KMS-11 (cell line): Measurements from ENCODE around the gene FBXO44.

Experiments
- H2AFZ ChIP-seq: fragments of 200-600 bp; sonication (generic); 2 replicates; pipeline ENCODE4 v1.6.1; 2016; ENCODE audit warnings: antibody characterized with exemption, mixed run types, low read depth
- H3K27ac ChIP-seq: fragments of 200-600 bp; sonication (generic); 2 replicates; pipeline ENCODE4 v1.6.1; 2016; ENCODE audit warnings: mild to moderate bottlenecking, mixed run types
- H3K27me3 ChIP-seq: fragments of 200-600 bp; sonication (generic); 2 replicates; pipeline ENCODE4 v1.6.1; 2017; ENCODE audit warnings: mild to moderate bottlenecking, low read depth, mixed run types, moderate library complexity; ENCODE audit not compliant: insufficient read depth
- H3K36me3 ChIP-seq: fragments of 200-600 bp; sonication (generic); 2 replicates; pipeline ENCODE4 v1.6.1; 2017; ENCODE audit warnings: mild to moderate bottlenecking, mixed run types; ENCODE audit not compliant: insufficient read depth
- H3K4me1 ChIP-seq: fragments of 200-600 bp; sonication (generic); 2 replicates; pipeline ENCODE4 v1.6.1; 2016; ENCODE audit warnings: mild to moderate bottlenecking, low read depth, mixed run types; ENCODE audit not compliant: poor library complexity, severe bottlenecking
- H3K4me2 ChIP-seq: fragments of 200-600 bp; sonication (generic); 2 replicates; pipeline ENCODE4 v1.7.0; 2016; ENCODE audit warnings: mild to moderate bottlenecking, mixed run types
- H3K4me3 ChIP-seq: fragments of 200-600 bp; sonication (generic); IDR thresholded peaks from 2 replicates; pipeline ENCODE4 v1.6.1; 2017; ENCODE audit warnings: low read depth, low read length, mixed read lengths; ENCODE audit not compliant: insufficient read depth
- H3K79me2 ChIP-seq: fragments of 200-600 bp; sonication (generic); 2 replicates; pipeline ENCODE4 v1.6.1; 2016; ENCODE audit warnings: low read depth, mixed run types; ENCODE audit not compliant: insufficient read depth
- H3K9ac ChIP-seq: fragments of 200-600 bp; sonication (generic); 2 replicates; pipeline ENCODE4 v1.6.1; 2016; ENCODE audit warnings: mild to moderate bottlenecking, mixed run types
- H4K20me1 ChIP-seq: fragments of 200-600 bp; sonication (generic); 2 replicates; pipeline ENCODE4 v1.6.1; 2016; ENCODE audit warnings: mild to moderate bottlenecking, mixed run types; ENCODE audit not compliant: insufficient read depth
- CTCF ChIP-seq: fragments of 200-600 bp; sonication (generic); conservative IDR thresholded peaks from 2 replicates; pipeline ENCODE4 v1.6.1; 2017; ENCODE audit warnings: low read depth, mild to moderate bottlenecking, antibody characterized with exemption, low read length, moderate library complexity, mixed read lengths

The FBXO44 gene

DNA sequence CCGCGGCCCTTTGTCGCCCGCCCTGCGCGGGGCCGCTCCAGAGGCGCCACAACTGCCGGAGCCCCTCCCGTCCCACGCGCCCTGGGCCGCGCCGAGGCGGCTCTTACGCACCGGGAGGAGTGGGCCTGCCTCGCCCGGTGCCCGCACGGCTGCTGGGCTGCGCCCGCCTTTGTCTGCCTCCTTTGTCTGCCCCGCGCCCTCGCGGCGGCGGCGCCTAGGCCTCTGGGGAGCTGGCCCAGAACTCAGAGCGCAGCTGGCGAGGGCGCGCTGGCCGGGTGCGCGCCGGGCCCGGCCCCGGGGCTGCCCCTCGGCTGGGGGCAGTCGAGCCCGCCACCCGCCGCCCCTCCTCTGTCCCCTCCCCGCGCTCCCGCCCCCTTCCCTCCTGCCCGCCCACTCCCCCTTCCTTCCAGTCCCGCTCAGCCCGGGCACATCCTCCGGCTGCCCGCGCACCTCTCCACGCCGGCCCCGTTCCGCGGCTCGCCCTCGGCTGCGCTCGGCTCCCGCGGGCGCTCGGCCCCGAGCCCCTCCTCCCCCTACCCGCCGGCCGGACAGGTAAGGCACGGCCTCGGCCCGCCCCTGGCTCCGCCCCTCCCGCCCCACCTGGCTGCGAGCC is 36.7 kb downstream of the FBXO44 start, which contains the start of gene DRAXIN:
Gene DRAXIN, plus strand, starts transcription at position 409 of the 613 bp plus-strand sequence. CDS start 14,549 bp downstream, outside the sequence.
- H3K27ac ChIP-seq: no peak within 1 kb of the TSS
- H3K4me3 ChIP-seq: no peak within 1 kb of the TSS
- no peaks in the 10 kb centered on the region for H3K4me1 ChIP-seq
- H3K27me3 ChIP-seq: peaks cover 68% of the 10 kb centered on the region
- H3K9ac ChIP-seq: no peak within 1 kb of the TSS
- no peaks in the 10 kb centered on the region for H4K20me1 ChIP-seq
- TF ChIP-seq CTCF: no peak
- no peaks in the 10 kb centered on the region for H3K36me3 ChIP-seq
- no peak within 1 kb of the TSS for H3K4me2 ChIP-seq
- no peaks in the 10 kb centered on the region for H3K79me2 ChIP-seq
- no peak within 1 kb of the TSS for H2AFZ ChIP-seq

DNA sequence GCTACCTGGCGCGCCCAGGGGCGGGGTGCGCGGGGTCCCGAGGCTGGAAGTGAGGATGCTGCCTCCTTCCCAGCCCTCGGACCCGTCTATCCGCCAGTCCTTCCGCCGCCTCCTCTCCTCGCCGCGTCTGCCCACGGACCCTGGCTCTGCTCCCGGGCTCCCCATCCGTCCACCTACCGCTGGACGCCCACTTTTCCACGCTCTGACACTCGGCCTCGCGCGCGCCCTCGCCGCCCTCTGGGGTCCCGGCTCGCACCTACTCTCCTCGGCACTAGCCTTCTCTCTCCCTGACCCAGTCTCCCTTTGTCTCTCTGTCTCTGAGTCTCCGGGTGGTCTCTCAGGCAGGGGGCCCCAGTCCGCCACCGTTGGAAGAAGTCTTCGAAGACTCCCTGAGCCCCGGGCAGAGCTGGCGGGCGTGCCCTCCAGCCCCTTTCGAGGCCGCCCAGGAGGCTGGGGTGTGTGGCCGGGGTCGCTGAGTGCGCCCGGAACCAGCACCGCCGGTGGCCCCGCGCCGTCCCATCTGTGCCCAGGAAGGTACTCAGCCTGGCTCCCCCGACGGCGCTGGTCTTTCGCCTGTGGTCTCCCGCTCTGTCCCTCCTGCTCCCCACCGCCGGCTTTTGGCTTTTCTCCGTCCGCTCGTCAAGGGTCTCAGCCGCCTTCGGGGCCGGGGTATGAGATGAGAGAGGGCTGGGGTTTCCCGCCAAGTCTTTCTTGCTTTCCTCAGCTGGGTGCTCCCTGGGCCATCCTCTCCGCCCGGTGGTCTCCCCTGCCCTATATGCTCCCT is 37.4 kb downstream of the FBXO44 start:
- Histone ChIP-seq H3K27me3 (peaks cover 69% of the 10 kb centered on the region), H3K27ac (no peak overlapping the region), H3K4me3 (no peak overlapping the region), H2AFZ (no peak overlapping the region), H3K4me1 (no peaks in the 10 kb centered on the region), H3K4me2 (no peak overlapping the region), H3K79me2 (no peaks in the 10 kb centered on the region), H3K36me3 (no peaks in the 10 kb centered on the region), H4K20me1 (no peaks in the 10 kb centered on the region), H3K9ac (no peak overlapping the region)
- TF ChIP-seq CTCF: no peak

GRCh38 chr1:11693024-11693590 is 38.4 kb downstream of the FBXO44 start:
- Histone ChIP-seq H3K4me1 (no peaks in the 10 kb centered on the region), H3K36me3 (no peaks in the 10 kb centered on the region), H3K4me2 (no peak overlapping the region), H3K4me3 (no peak overlapping the region), H3K9ac (no peak overlapping the region), H4K20me1 (no peaks in the 10 kb centered on the region), H3K27ac (no peak overlapping the region), H2AFZ (no peak overlapping the region), H3K27me3 (peaks cover 79% of the 10 kb centered on the region), H3K79me2 (no peaks in the 10 kb centered on the region)
- no peak for TF ChIP-seq CTCF

GRCh38 chr1:11693917-11694316 is 39.2 kb downstream of the FBXO44 start:
- no peak overlapping the region for H2AFZ ChIP-seq
- no peaks in the 10 kb centered on the region for H3K36me3 ChIP-seq
- peaks cover 80% of the 10 kb centered on the region for H3K27me3 ChIP-seq
- H3K27ac ChIP-seq: no peak overlapping the region
- H3K4me2 ChIP-seq: no peak overlapping the region
- H4K20me1 ChIP-seq: no peaks in the 10 kb centered on the region
- no peak overlapping the region for H3K9ac ChIP-seq
- TF ChIP-seq CTCF: no peak
- H3K4me3 ChIP-seq: no peak overlapping the region
- H3K4me1 ChIP-seq: no peaks in the 10 kb centered on the region
- H3K79me2 ChIP-seq: no peaks in the 10 kb centered on the region
